Keratinocyte (primary cell): Measurements from ENCODE around the gene FUBP1.
"Not testable (repeated sequence)": the region's sequence is repeated elsewhere in the genome, so short reads cannot be mapped to it uniquely, and the experiment has no call there.

ENCODE experiments used
- CTCF ChIP-seq, 3 experiments: IDR thresholded peaks in 1 of 3; conservative IDR thresholded peaks in 1 of 3; optimal IDR thresholded peaks in 1 of 3; 2 replicates in 2 of 3; 3 replicates in 1 of 3; pipeline versions ENCODE3 to v1.5.1; 2011; ENCODE audit warnings: low read length in 3 of 3, mild to moderate bottlenecking in 3 of 3, moderate library complexity in 2 of 3, control low read depth in 1 of 3, inconsistent platforms in 1 of 3; ENCODE audit not compliant: insufficient read depth in 2 of 3; ENCODE audit errors: extremely low read depth in 1 of 3
- EZH2 ChIP-seq: IDR thresholded peaks from one replicate; pipeline ENCODE4 v1.6.1; 2012; ENCODE audit warnings: inconsistent platforms, mild to moderate bottlenecking, low read length, moderate library complexity

GRCh38 chr1:77983352-77983996 lies 4.6 kb upstream of the FUBP1 start:
- TF ChIP-seq CTCF (optimal IDR thresholded peaks at IDR 0.05 in 1 of 3, IDR thresholded peaks at IDR 0.05 in 1 of 3, conservative IDR thresholded peaks at IDR 0.05 in 1 of 3; ENCODE audit: extremely low read depth in 1 of 3, insufficient read depth in 2 of 3, low read length in 3 of 3); EZH2: not testable (repeated sequence)
